ENCODE measurements around the gene TXNDC16. TPM values are rescaled to one million over a fixed set of nuclear protein-coding genes. Genes with fewer than 3 reads are reported as not detected.

The TXNDC16 gene
- total and polyA plus RNA-seq, 9 of the 15 experiments (the other 6 are each of a cell fraction or from before 2014, with no cell fraction given) = 1.8 to 6.2 (median 4.9) TPM

DNA sequence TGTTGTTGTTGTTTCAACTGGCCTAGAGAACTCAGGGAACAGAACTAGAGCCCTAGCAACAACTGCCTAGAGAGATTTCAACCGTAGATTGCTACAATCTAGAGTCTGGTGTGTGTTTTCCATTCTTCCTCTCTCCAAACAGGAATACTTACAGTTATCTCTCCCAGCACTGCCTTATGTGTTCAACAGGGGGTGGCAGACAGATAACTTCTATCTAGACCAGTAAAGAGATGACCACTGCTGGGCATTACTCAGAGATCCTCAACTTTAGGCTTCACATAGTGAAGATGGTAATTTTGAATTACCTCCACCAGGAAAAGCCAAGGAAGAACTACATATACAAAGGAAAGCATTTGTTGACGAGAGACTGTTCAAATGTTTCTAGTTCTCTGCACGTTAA lies 4.8 kb downstream of the TXNDC16 start (continued):
- TF ChIP-seq DEAF1 (CRISPR knock-in tag; IDR thresholded peaks at IDR 0.05) (no peak), TBL1XR1 (IDR thresholded peaks at IDR 0.05; ENCODE audit: low read length in 2 of 2) (no peak), GATA2 (CRISPR knock-in tag; IDR thresholded peaks at IDR 0.05) (no peak), TCF3 (CRISPR knock-in tag; IDR thresholded peaks at IDR 0.05) (peak; percentile 62), ETS2 (tag; IDR thresholded peaks at IDR 0.05; ENCODE audit: borderline replicate concordance, poor library complexity, severe bottlenecking) (no peak), NFIX (CRISPR knock-in tag; IDR thresholded peaks at IDR 0.05; ENCODE audit: low read depth) (no peak), LARP7 (IDR thresholded peaks at IDR 0.05) (no peak), POLR2A (conservative IDR thresholded peaks at IDR 0.05) (no peak), ESRRB (CRISPR knock-in tag; IDR thresholded peaks at IDR 0.05; ENCODE audit: borderline replicate concordance) (no peak), CBFA2T3 (IDR thresholded peaks at IDR 0.05) (peak; percentile 77), IRF2 (CRISPR knock-in tag; IDR thresholded peaks at IDR 0.05) (no peak), HIVEP1 (CRISPR knock-in tag; IDR thresholded peaks at IDR 0.05) (no peak), ASH1L (IDR thresholded peaks at IDR 0.05; ENCODE audit: borderline replicate concordance, low read depth, partially characterized antibody) (no peak), RBFOX2 (IDR thresholded peaks at IDR 0.05; ENCODE audit: low read depth, low read length) (no peak), ZNF263 (CRISPR knock-in tag; IDR thresholded peaks at IDR 0.05; ENCODE audit: borderline replicate concordance) (no peak), TRIM24 (IDR thresholded peaks at IDR 0.05) (no peak), RNF2 (IDR thresholded peaks at IDR 0.05) (no peak), PURB (CRISPR knock-in tag; IDR thresholded peaks at IDR 0.05; ENCODE audit: low read depth) (no peak)
- TF ChIP-seq, protein P1, sequence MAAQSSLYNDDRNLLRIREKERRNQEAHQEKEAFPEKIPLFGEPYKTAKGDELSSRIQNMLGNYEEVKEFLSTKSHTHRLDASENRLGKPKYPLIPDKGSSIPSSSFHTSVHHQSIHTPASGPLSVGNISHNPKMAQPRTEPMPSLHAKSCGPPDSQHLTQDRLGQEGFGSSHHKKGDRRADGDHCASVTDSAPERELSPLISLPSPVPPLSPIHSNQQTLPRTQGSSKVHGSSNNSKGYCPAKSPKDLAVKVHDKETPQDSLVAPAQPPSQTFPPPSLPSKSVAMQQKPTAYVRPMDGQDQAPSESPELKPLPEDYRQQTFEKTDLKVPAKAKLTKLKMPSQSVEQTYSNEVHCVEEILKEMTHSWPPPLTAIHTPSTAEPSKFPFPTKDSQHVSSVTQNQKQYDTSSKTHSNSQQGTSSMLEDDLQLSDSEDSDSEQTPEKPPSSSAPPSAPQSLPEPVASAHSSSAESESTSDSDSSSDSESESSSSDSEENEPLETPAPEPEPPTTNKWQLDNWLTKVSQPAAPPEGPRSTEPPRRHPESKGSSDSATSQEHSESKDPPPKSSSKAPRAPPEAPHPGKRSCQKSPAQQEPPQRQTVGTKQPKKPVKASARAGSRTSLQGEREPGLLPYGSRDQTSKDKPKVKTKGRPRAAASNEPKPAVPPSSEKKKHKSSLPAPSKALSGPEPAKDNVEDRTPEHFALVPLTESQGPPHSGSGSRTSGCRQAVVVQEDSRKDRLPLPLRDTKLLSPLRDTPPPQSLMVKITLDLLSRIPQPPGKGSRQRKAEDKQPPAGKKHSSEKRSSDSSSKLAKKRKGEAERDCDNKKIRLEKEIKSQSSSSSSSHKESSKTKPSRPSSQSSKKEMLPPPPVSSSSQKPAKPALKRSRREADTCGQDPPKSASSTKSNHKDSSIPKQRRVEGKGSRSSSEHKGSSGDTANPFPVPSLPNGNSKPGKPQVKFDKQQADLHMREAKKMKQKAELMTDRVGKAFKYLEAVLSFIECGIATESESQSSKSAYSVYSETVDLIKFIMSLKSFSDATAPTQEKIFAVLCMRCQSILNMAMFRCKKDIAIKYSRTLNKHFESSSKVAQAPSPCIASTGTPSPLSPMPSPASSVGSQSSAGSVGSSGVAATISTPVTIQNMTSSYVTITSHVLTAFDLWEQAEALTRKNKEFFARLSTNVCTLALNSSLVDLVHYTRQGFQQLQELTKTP (IDR thresholded peaks at IDR 0.05; ENCODE audit: low read depth in 1 of 2, partially characterized antibody in 2 of 2) = no peak
- TF ChIP-seq, protein P2, sequence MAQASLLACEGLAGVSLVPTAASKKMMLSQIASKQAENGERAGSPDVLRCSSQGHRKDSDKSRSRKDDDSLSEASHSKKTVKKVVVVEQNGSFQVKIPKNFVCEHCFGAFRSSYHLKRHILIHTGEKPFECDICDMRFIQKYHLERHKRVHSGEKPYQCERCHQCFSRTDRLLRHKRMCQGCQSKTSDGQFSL (CRISPR knock-in tag; IDR thresholded peaks at IDR 0.05) = no peak
- TF ChIP-seq, protein P2 (tag; IDR thresholded peaks at IDR 0.05) = no peak
- TF ChIP-seq, protein P3, sequence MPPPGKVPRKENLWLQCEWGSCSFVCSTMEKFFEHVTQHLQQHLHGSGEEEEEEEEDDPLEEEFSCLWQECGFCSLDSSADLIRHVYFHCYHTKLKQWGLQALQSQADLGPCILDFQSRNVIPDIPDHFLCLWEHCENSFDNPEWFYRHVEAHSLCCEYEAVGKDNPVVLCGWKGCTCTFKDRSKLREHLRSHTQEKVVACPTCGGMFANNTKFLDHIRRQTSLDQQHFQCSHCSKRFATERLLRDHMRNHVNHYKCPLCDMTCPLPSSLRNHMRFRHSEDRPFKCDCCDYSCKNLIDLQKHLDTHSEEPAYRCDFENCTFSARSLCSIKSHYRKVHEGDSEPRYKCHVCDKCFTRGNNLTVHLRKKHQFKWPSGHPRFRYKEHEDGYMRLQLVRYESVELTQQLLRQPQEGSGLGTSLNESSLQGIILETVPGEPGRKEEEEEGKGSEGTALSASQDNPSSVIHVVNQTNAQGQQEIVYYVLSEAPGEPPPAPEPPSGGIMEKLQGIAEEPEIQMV (tag; conservative IDR thresholded peaks at IDR 0.05; ENCODE audit: low read depth) = no peak

All from K562 (cell line).